Measurements from ENCODE around the gene RASSF10. TPM values are rescaled to one million over a fixed set of nuclear protein-coding genes. Genes with fewer than 3 reads are reported as not detected.

Gene RASSF10
- polyA plus RNA-seq, 1 donor (not counting 4 experiments of a cell fraction or from before 2014, with no cell fraction given) = 2.1 TPM

GRCh38 chr11:12968826-12969225 lies 40.3 kb upstream of the RASSF10 start:
- Histone ChIP-seq H3K4me3 (ENCODE audit: control insufficient read depth in 2 of 3, extremely low read depth in 1 of 3, insufficient read depth in 2 of 3, low read depth in 1 of 3, low read length in 3 of 3) (no peak overlapping the region), H3K9ac (ENCODE audit: control insufficient read depth, extremely low read depth, insufficient read depth, low read length) (no peak overlapping the region), H3K79me2 (ENCODE audit: control insufficient read depth, insufficient read depth, low read length) (no peaks in the 10 kb centered on the region), H3K9me1 (ENCODE audit: control insufficient read depth, extremely low read depth, insufficient read depth, low read length) (no peaks in the 10 kb centered on the region), H3K27me3 (ENCODE audit: control insufficient read depth, extremely low read depth, insufficient read depth, low read length) (no peaks in the 10 kb centered on the region), H3K4me1 (ENCODE audit: control insufficient read depth, extremely low read depth, insufficient read depth, low read length) (peaks cover 20% of the 10 kb centered on the region), H3K9me3 (ENCODE audit: control insufficient read depth, low read depth, low read length) (no peaks in the 10 kb centered on the region), H3K27ac (ENCODE audit: control insufficient read depth, insufficient read depth, low read length) (peak overlapping the region; percentile 52), H3K4me2 (ENCODE audit: control insufficient read depth, extremely low read depth, insufficient read depth, low read depth, low read length) (peak overlapping the region; percentile 66), H2AFZ (ENCODE audit: control insufficient read depth, low read length) (no peak overlapping the region), H3K36me3 (ENCODE audit: control insufficient read depth in 2 of 2, extremely low read depth in 1 of 2, insufficient read depth in 2 of 2, low read length in 2 of 2) (peaks cover 0 to 11% of the 10 kb centered on the region in 2 experiments), H4K20me1 (ENCODE audit: control insufficient read depth, extremely low read depth, insufficient read depth, low read length) (no peaks in the 10 kb centered on the region)
- TF ChIP-seq EZH2 (IDR thresholded peaks at IDR 0.05; ENCODE audit: low read length) (no peak), CTCF (optimal IDR thresholded peaks at IDR 0.05 in 1 of 3, IDR thresholded peaks at IDR 0.05 in 1 of 3, conservative IDR thresholded peaks at IDR 0.05 in 1 of 3; ENCODE audit: extremely low read depth in 1 of 3, insufficient read depth in 2 of 3, low read length in 3 of 3) (no peak)
- DNase-seq (ENCODE audit: low read depth, low spot score) (peak; percentile 40), FAIRE-seq (peak; percentile 60)
- dilution Hi-C loops (cut with MboI; ENCODE audit: extremely low pct_ligation_motif_present, low sequenced_read_pairs) = no loop called here

- Histone ChIP-seq H3K9me3 (ENCODE audit: control insufficient read depth, low read depth, low read length) (no peaks in the 10 kb centered on the region), H3K4me3 (ENCODE audit: control insufficient read depth in 2 of 3, extremely low read depth in 1 of 3, insufficient read depth in 2 of 3, low read depth in 1 of 3, low read length in 3 of 3) (no peak overlapping the region), H4K20me1 (ENCODE audit: control insufficient read depth, extremely low read depth, insufficient read depth, low read length) (no peaks in the 10 kb centered on the region), H3K9ac (ENCODE audit: control insufficient read depth, extremely low read depth, insufficient read depth, low read length) (no peak overlapping the region), H3K4me2 (ENCODE audit: control insufficient read depth, extremely low read depth, insufficient read depth, low read depth, low read length) (no peak overlapping the region), H3K27me3 (ENCODE audit: control insufficient read depth, extremely low read depth, insufficient read depth, low read length) (no peaks in the 10 kb centered on the region), H3K79me2 (ENCODE audit: control insufficient read depth, insufficient read depth, low read length) (no peaks in the 10 kb centered on the region), H3K9me1 (ENCODE audit: control insufficient read depth, extremely low read depth, insufficient read depth, low read length) (no peaks in the 10 kb centered on the region), H2AFZ (ENCODE audit: control insufficient read depth, low read length) (no peak overlapping the region), H3K36me3 (ENCODE audit: control insufficient read depth in 2 of 2, extremely low read depth in 1 of 2, insufficient read depth in 2 of 2, low read length in 2 of 2) (peaks cover 0 to 3% of the 10 kb centered on the region in 2 experiments), H3K4me1 (ENCODE audit: control insufficient read depth, extremely low read depth, insufficient read depth, low read length) (peaks cover 20% of the 10 kb centered on the region), H3K27ac (ENCODE audit: control insufficient read depth, insufficient read depth, low read length) (no peak overlapping the region)
- dilution Hi-C loops (cut with MboI; ENCODE audit: extremely low pct_ligation_motif_present, low sequenced_read_pairs) = no loop called here
- no peak for DNase-seq (ENCODE audit: low read depth, low spot score)
- TF ChIP-seq EZH2 (IDR thresholded peaks at IDR 0.05; ENCODE audit: low read length) (no peak), CTCF (optimal IDR thresholded peaks at IDR 0.05 in 1 of 3, IDR thresholded peaks at IDR 0.05 in 1 of 3, conservative IDR thresholded peaks at IDR 0.05 in 1 of 3; ENCODE audit: extremely low read depth in 1 of 3, insufficient read depth in 2 of 3, low read length in 3 of 3) (no peak)
- FAIRE-seq = no peak
Observed at GRCh38 chr11:12971955-12972354, 37.2 kb upstream of the RASSF10 start.

All from keratinocyte (primary cell).